ENCODE data around the gene RUVBL1.

The RUVBL1 gene

DNA sequence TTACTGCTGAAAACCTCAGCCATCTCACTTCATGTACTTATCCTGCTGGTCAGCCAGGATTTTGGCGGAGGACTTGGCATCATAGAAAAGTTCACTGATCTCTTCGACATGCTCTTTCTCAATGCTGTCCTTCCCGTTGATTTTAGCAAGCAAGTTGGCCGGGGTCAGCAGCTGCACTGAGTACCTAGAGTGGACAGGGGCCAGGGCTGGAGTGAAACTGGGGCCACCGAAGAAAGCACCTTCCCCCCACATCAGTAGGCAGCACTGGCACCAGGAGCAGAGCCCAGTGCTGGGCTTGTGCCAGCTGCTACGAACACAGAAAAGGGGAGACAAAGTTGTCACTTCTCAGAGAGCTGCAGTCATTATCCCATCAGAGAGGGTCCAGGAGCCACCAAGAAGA lies 42.4 kb downstream of the RUVBL1 start:
- TF ChIP-seq, protein P1, sequence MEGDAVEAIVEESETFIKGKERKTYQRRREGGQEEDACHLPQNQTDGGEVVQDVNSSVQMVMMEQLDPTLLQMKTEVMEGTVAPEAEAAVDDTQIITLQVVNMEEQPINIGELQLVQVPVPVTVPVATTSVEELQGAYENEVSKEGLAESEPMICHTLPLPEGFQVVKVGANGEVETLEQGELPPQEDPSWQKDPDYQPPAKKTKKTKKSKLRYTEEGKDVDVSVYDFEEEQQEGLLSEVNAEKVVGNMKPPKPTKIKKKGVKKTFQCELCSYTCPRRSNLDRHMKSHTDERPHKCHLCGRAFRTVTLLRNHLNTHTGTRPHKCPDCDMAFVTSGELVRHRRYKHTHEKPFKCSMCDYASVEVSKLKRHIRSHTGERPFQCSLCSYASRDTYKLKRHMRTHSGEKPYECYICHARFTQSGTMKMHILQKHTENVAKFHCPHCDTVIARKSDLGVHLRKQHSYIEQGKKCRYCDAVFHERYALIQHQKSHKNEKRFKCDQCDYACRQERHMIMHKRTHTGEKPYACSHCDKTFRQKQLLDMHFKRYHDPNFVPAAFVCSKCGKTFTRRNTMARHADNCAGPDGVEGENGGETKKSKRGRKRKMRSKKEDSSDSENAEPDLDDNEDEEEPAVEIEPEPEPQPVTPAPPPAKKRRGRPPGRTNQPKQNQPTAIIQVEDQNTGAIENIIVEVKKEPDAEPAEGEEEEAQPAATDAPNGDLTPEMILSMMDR (IDR thresholded peaks at IDR 0.05; ENCODE audit: extremely low read depth, missing control alignments) = no peak
- DNase-seq (ENCODE audit: low spot score) = no peak

DNA sequence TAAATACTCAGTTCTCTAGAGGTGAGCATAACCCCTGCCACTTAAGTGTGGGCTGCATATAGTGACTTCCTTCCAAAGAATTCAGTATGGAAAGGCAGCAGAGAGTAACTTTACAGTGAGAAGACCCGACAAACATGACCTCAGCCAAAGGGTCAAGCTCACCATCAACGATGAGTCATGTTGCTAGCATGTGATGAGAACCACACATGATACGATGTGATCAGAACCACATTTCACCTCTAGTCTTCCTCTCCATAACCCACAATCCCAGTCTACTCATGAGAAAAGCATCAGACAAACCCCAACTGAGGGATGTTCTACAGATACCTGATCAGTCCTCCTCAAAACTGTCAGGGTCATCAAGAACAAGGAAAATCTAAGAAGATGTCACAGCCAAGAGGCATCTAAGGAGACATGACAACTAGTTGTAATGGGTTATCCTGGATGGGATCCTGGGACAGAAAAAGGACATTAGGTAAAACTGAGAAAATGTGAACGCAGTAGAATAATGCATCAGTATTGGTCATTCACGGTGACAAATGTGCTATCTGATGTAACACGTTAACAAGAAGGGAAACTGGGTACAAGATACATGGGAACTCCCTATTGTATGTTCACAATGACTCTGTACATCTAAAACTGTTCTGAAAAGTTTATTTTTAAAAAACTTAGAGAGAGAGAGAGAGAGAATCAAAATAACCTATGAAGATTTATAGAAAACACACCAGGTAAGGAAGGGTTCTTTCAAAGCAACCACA lies 43.1 kb downstream of the RUVBL1 start:
- TF ChIP-seq, protein P1 (IDR thresholded peaks at IDR 0.05; ENCODE audit: extremely low read depth, missing control alignments) = no peak
- no peak for DNase-seq (ENCODE audit: low spot score)

DNA sequence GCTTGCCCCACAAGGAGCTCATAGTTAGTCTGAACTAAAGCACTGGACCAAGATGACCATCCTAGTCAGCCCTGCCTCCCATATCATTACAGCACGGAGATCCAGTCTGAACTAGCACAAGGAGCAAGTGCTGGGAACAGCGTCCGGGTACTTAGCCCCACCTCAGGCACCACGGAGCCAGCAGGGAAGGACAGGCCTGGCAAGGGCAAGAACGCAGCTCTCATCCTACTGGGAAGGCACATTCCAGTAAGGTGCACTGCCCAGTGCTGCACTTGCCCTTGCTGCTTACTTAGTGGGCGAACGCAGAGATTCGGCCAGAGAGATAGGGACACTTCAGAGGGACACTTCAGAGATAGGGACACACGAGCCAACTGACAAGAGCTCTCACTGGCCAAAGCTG lies 43.8 kb downstream of the RUVBL1 start:
- TF ChIP-seq, protein P1 (IDR thresholded peaks at IDR 0.05; ENCODE audit: extremely low read depth, missing control alignments) = no peak
- no peak for DNase-seq (ENCODE audit: low spot score)

DNA sequence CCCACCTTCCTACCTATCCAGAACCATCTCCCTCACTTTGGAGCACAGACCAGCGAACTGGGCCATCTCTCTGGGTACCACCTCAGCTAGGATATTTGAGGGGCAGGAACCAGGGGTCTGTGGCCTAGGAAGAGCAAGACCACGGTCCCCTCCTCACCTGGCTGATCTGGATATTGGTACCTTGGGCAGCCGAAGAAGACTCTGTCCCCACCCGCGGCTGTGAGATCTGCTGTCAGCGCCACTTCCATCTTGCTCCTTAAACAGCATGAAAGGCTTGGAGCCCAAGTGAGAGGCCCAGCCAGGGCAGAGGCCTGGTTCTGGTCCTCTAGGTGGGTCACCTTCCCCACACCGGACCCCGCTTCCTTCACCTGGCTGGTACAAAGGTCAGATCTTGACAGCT lies 44.7 kb downstream of the RUVBL1 start:
- TF ChIP-seq, protein P1 (IDR thresholded peaks at IDR 0.05; ENCODE audit: extremely low read depth, missing control alignments) = no peak

DNA sequence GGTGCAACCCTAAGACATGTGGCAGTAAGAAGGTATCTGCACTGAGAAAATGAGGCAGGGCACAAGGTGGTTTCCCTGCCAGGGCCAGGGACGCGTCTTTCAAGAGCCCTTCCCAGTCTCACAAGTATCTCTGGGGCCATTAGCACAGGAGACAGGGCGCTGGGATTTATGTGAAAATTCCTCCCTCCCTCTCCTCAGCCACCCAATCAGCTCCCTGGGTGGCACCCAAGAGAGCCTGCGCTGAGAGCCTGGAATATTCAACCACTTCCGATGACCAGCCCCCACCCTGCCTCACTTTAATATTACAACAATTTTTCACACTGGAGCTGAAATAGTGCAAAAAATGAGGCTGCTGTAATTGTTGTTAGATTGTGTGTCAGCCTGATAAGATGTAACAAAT lies 45.3 kb downstream of the RUVBL1 start:
- TF ChIP-seq, protein P1 (IDR thresholded peaks at IDR 0.05; ENCODE audit: extremely low read depth, missing control alignments) = no peak
- no peak for DNase-seq (ENCODE audit: low spot score)

More for the DNA sequence above, 44.7 kb downstream of the RUVBL1 start:
- no peak for DNase-seq (ENCODE audit: low spot score)

DNA sequence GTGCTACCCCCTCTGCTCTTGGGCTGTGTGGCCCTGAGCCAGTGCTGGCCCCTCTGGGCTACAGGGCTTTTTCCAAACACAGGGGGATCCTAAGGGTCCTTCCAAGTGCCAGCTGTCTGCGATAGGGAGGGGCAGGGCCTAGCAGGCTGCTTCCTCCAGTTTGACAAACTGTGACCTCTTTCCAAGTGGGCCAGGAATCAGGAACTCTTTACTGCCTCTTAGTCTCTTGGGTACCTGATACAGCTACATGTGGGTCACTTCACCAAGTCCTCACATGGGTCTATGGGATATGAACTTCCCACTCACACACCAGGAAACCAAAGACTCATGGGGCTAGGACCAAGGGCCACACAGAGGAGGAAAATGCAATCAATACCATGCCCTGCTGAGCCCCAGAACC lies 45.9 kb downstream of the RUVBL1 start:
- TF ChIP-seq, protein P1 (IDR thresholded peaks at IDR 0.05; ENCODE audit: extremely low read depth, missing control alignments) = no peak
- DNase-seq (ENCODE audit: low spot score) = no peak

DNA sequence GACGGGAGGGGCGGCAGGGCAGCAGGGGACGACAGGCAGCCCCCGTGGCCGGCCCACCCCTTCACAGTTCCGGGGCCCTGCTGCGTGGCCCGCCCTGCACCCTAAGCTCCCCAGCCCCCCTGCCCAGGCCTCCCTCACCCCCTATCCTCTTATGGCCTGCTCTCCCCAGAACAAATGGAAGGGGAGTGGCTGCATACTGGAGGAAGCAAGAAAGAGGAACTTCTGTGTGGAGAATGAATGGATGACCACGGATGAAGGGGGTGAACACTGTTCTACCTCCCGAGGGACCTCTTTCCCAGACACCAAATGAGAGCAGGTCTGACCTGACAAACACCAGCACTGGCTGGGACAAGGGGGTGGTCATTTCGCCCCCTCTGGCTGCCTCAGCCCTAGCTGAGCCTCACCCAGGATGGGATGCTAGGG lies 46.4 kb downstream of the RUVBL1 start:
- TF ChIP-seq, protein P1 (IDR thresholded peaks at IDR 0.05; ENCODE audit: extremely low read depth, missing control alignments) = no peak
- peak; percentile 33 for DNase-seq (ENCODE audit: low spot score)

All from GM20000 (cell line).